HEK293 (cell line): ENCODE results near the gene CTPS2.

Experiments used
- CTCF ChIA-PET: fragments of 350-600 bp; formaldehyde crosslinking; extraction: SDS; loops from one replicate; lab custom pipeline; 2021; ENCODE audit warnings: antibody characterized with exemption; lab: Yijun Ruan, JAX
- POLR2A ChIA-PET: fragments of 300-600 bp; formaldehyde crosslinking; extraction: SDS; loops from one replicate; lab custom pipeline; 2020; ENCODE audit warnings: antibody characterized with exemption, inconsistent platforms; lab: Yijun Ruan, JAX
- H3K27ac ChIP-seq: fragments of 200-500 bp; sonication (Bioruptor generic); 2 replicates; pipeline ENCODE4 v1.5.1; 2014; ENCODE audit warnings: low read depth, low read length, control low read depth, inconsistent platforms; ENCODE audit errors: extremely low read depth
- H3K36me3 ChIP-seq, 2 experiments: fragments of 200-500 bp in 1 of 2; sonication (Bioruptor generic) in 1 of 2; 1 replicate in 1 of 2; 2 replicates in 1 of 2; pipeline ENCODE4 v1.5.1; 2014 to 2017; ENCODE audit warnings: inconsistent platforms in 2 of 2, low read length in 2 of 2; ENCODE audit not compliant: control insufficient read depth in 2 of 2, insufficient read depth in 1 of 2
- H3K4me1 ChIP-seq: fragments of 200-500 bp; sonication (Bioruptor generic); 2 replicates; pipeline ENCODE4 v1.5.1; 2014; ENCODE audit warnings: mild to moderate bottlenecking, low read length, inconsistent platforms; ENCODE audit not compliant: control insufficient read depth, insufficient read depth
- H3K4me3 ChIP-seq: 2 replicates; pipeline ENCODE4 v1.5.1; 2011; ENCODE audit warnings: low read depth, mild to moderate bottlenecking, control low read depth, low read length, moderate library complexity
- H3K9me3 ChIP-seq: fragments of 200-500 bp; sonication (Bioruptor generic); 2 replicates; pipeline ENCODE4 v1.5.1; 2014; ENCODE audit warnings: low read depth, low read length, inconsistent platforms; ENCODE audit not compliant: control insufficient read depth, insufficient read depth
- FEZF1 ChIP-seq: fragments of 450-650 bp; formaldehyde crosslinking; IDR thresholded peaks from 2 replicates; pipeline ENCODE4 v1.5.1; 2016; ENCODE audit warnings: missing biosample characterization, missing genetic modification characterization
- GLI4 ChIP-seq: fragments of 450-650 bp; formaldehyde crosslinking; IDR thresholded peaks from 2 replicates; pipeline ENCODE4 v1.5.1; 2016; ENCODE audit warnings: missing biosample characterization, missing genetic modification characterization
- TRIM28 ChIP-seq: IDR thresholded peaks from 2 replicates; pipeline ENCODE4 v1.6.1; 2011; ENCODE audit warnings: low read length, control low read depth, borderline replicate concordance
- YY2 ChIP-seq: fragments of 450-650 bp; formaldehyde crosslinking; IDR thresholded peaks from 2 replicates; pipeline ENCODE4 v1.5.1; 2016; ENCODE audit warnings: missing biosample characterization, missing genetic modification characterization
- ZBTB17 ChIP-seq: fragments of 450-650 bp; formaldehyde crosslinking; IDR thresholded peaks from 2 replicates; pipeline ENCODE4 v1.5.1; 2016; ENCODE audit warnings: missing biosample characterization, missing genetic modification characterization
- ZFP3 ChIP-seq: fragments of 450-650 bp; formaldehyde crosslinking; IDR thresholded peaks from 2 replicates; pipeline ENCODE4 v1.5.1; 2016; ENCODE audit warnings: low read depth, missing biosample characterization, missing genetic modification characterization
- ZNF175 ChIP-seq: fragments of 450-650 bp; formaldehyde crosslinking; IDR thresholded peaks from 2 replicates; pipeline ENCODE4 v1.5.1; 2016; ENCODE audit warnings: missing biosample characterization, missing genetic modification characterization
- ZNF23 ChIP-seq: fragments of 450-650 bp; formaldehyde crosslinking; IDR thresholded peaks from 2 replicates; pipeline ENCODE4 v1.5.1; 2016; ENCODE audit warnings: missing biosample characterization, missing genetic modification characterization, borderline replicate concordance
- ZNF350 ChIP-seq: fragments of 450-650 bp; formaldehyde crosslinking; IDR thresholded peaks from 2 replicates; pipeline ENCODE4 v1.5.0; 2017; ENCODE audit warnings: missing biosample characterization, mild to moderate bottlenecking, missing genetic modification characterization
- ZNF677 ChIP-seq: fragments of 450-650 bp; IDR thresholded peaks from 2 replicates; pipeline ENCODE4 v1.5.0; 2018; ENCODE audit warnings: missing biosample characterization, mild to moderate bottlenecking, missing genetic modification characterization, moderate library complexity
- ZNF792 ChIP-seq: fragments of 450-650 bp; formaldehyde crosslinking; IDR thresholded peaks from 2 replicates; pipeline ENCODE4 v1.5.1; 2016; ENCODE audit warnings: missing biosample characterization, missing genetic modification characterization
- ZNF837 ChIP-seq: fragments of 450-650 bp; formaldehyde crosslinking; IDR thresholded peaks from 2 replicates; pipeline ENCODE4 v1.5.1; 2016; ENCODE audit warnings: missing biosample characterization, missing genetic modification characterization
- TF ChIP-seq, protein P1 (sequence below): fragments of 450-650 bp; formaldehyde crosslinking; IDR thresholded peaks from 2 replicates; pipeline ENCODE4 v1.5.1; 2016; ENCODE audit warnings: missing biosample characterization, missing genetic modification characterization, borderline replicate concordance
- TF ChIP-seq, protein P2 (sequence below): IDR thresholded peaks from 2 replicates; pipeline ENCODE4 v1.6.1; 2011; ENCODE audit warnings: mild to moderate bottlenecking, low read depth, low read length, borderline replicate concordance
- TF ChIP-seq, protein P3 (sequence below): fragments of 450-650 bp; formaldehyde crosslinking; IDR thresholded peaks from 2 replicates; pipeline ENCODE4 v1.5.1; 2016; ENCODE audit warnings: missing biosample characterization, missing genetic modification characterization
- TF ChIP-seq, protein P4 (sequence below): fragments of 450-650 bp; formaldehyde crosslinking; IDR thresholded peaks from 2 replicates; pipeline ENCODE4 v1.5.1; 2016; ENCODE audit warnings: missing biosample characterization, missing genetic modification characterization, low read depth
- TF ChIP-seq, protein P5 (sequence below): fragments of 450-650 bp; formaldehyde crosslinking; IDR thresholded peaks from 2 replicates; pipeline ENCODE4 v1.5.1; 2016; ENCODE audit warnings: missing biosample characterization, missing genetic modification characterization

CTPS2 gene

DNA sequence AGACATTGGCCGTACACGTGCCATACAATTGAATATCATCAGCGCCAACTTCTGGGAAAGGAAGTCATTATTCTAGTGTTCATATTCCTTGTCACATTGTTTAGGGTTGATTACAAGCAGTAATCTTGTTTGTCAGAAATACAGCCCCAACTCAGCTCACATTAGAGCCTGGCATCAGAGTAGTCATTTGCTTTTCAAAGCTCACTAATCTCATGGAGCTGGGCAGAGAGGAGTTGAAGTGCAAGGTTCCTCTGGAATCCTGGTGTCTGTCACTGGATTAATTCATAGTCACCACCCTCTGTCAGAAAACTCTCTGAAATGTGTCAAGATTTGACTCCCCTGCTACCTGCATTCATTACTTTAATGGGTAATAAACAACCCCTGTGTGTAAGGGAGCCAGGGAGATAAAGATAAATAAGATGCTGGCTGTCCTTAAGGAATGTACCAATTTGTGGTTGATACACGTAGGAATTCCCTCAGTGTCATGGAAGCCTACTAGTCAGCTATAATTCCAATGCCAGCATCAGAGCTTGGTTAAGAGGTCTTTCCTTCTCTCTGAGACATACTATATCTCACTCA lies 106.2 kb downstream of the CTPS2 start:
- POLR2A ChIA-PET: no interaction called here
- Histone ChIP-seq H3K27ac (no peak overlapping the region), H3K4me3 (no peak overlapping the region), H3K4me1 (no peaks in the 10 kb centered on the region), H3K9me3 (no peaks in the 10 kb centered on the region), H3K36me3 (peaks cover 0 to 15% of the 10 kb centered on the region in 2 experiments; a peak in 2 of 3 replicates)
- TF ChIP-seq ZNF23 (tag by site-specific recombination): no peak
- TF ChIP-seq, protein P1, sequence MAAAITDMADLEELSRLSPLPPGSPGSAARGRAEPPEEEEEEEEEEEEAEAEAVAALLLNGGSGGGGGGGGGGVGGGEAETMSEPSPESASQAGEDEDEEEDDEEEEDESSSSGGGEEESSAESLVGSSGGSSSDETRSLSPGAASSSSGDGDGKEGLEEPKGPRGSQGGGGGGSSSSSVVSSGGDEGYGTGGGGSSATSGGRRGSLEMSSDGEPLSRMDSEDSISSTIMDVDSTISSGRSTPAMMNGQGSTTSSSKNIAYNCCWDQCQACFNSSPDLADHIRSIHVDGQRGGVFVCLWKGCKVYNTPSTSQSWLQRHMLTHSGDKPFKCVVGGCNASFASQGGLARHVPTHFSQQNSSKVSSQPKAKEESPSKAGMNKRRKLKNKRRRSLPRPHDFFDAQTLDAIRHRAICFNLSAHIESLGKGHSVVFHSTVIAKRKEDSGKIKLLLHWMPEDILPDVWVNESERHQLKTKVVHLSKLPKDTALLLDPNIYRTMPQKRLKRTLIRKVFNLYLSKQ: no peak
- no peak for TF ChIP-seq ZNF677 (tag by site-specific recombination)
- CTCF ChIA-PET: no interaction called here

DNA sequence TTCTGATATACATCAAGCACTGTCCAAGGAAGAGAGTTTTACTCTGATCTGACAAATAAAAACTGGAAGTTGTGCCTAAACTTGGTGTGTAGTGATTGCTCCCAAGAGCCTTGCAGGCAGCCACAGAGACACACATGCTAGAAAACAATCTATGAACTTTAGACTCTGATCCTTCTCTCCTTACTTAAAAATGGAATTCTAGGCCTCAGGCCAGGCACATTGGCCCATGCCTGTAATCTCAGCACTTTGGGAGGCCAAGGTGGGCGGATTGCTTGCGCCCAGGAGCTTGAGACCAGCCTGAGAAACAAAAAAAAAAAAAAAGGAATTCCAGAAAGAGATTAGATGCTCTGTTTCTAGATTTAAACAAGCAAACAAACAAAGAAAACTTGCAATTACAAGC lies 108.1 kb downstream of the CTPS2 start:
- Histone ChIP-seq H3K4me1 (no peaks in the 10 kb centered on the region), H3K27ac (no peak overlapping the region)
- POLR2A ChIA-PET: no interaction called here

More for the DNA sequence above, 108.1 kb downstream of the CTPS2 start:
- CTCF ChIA-PET: no interaction called here
- Histone ChIP-seq H3K36me3 (peaks cover 0 to 15% of the 10 kb centered on the region in 2 experiments; a peak in 2 of 3 replicates), H3K4me3 (no peak overlapping the region), H3K9me3 (no peaks in the 10 kb centered on the region)
- no peak for TF ChIP-seq FEZF1 (tag by site-specific recombination)
- TF ChIP-seq ZNF175 (tag by site-specific recombination): no peak
- TF ChIP-seq, protein P2, sequence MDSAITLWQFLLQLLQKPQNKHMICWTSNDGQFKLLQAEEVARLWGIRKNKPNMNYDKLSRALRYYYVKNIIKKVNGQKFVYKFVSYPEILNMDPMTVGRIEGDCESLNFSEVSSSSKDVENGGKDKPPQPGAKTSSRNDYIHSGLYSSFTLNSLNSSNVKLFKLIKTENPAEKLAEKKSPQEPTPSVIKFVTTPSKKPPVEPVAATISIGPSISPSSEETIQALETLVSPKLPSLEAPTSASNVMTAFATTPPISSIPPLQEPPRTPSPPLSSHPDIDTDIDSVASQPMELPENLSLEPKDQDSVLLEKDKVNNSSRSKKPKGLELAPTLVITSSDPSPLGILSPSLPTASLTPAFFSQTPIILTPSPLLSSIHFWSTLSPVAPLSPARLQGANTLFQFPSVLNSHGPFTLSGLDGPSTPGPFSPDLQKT: no peak
- no peak for TF ChIP-seq ZNF350
- TF ChIP-seq GLI4 (tag by site-specific recombination): no peak
- TF ChIP-seq, protein P3, sequence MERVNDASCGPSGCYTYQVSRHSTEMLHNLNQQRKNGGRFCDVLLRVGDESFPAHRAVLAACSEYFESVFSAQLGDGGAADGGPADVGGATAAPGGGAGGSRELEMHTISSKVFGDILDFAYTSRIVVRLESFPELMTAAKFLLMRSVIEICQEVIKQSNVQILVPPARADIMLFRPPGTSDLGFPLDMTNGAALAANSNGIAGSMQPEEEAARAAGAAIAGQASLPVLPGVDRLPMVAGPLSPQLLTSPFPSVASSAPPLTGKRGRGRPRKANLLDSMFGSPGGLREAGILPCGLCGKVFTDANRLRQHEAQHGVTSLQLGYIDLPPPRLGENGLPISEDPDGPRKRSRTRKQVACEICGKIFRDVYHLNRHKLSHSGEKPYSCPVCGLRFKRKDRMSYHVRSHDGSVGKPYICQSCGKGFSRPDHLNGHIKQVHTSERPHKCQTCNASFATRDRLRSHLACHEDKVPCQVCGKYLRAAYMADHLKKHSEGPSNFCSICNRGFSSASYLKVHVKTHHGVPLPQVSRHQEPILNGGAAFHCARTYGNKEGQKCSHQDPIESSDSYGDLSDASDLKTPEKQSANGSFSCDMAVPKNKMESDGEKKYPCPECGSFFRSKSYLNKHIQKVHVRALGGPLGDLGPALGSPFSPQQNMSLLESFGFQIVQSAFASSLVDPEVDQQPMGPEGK: no peak
- no peak for TF ChIP-seq ZNF837
- no peak for TF ChIP-seq ZFP3 (tag by site-specific recombination)
- no peak for TF ChIP-seq TRIM28
- TF ChIP-seq, protein P4, sequence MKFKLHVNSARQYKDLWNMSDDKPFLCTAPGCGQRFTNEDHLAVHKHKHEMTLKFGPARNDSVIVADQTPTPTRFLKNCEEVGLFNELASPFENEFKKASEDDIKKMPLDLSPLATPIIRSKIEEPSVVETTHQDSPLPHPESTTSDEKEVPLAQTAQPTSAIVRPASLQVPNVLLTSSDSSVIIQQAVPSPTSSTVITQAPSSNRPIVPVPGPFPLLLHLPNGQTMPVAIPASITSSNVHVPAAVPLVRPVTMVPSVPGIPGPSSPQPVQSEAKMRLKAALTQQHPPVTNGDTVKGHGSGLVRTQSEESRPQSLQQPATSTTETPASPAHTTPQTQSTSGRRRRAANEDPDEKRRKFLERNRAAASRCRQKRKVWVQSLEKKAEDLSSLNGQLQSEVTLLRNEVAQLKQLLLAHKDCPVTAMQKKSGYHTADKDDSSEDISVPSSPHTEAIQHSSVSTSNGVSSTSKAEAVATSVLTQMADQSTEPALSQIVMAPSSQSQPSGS (tag by site-specific recombination): no peak
- no peak for TF ChIP-seq ZNF792 (tag by site-specific recombination)
- no peak for TF ChIP-seq ZBTB17 (tag by site-specific recombination)
- no peak for TF ChIP-seq YY2
- TF ChIP-seq, protein P5, sequence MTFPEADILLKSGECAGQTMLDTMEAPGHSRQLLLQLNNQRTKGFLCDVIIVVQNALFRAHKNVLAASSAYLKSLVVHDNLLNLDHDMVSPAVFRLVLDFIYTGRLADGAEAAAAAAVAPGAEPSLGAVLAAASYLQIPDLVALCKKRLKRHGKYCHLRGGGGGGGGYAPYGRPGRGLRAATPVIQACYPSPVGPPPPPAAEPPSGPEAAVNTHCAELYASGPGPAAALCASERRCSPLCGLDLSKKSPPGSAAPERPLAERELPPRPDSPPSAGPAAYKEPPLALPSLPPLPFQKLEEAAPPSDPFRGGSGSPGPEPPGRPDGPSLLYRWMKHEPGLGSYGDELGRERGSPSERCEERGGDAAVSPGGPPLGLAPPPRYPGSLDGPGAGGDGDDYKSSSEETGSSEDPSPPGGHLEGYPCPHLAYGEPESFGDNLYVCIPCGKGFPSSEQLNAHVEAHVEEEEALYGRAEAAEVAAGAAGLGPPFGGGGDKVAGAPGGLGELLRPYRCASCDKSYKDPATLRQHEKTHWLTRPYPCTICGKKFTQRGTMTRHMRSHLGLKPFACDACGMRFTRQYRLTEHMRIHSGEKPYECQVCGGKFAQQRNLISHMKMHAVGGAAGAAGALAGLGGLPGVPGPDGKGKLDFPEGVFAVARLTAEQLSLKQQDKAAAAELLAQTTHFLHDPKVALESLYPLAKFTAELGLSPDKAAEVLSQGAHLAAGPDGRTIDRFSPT (tag by site-specific recombination): no peak
